ENCODE data around the gene SREBF1.

- TF ChIP-seq POLR2A (IDR thresholded peaks at IDR 0.05) (no peak), CTCF (IDR thresholded peaks at IDR 0.05) (no peak)
These were observed 12.5 kb upstream of the SREBF1 start for GRCh38 chr17:17849147-17849820.
